Gastroesophageal sphincter (tissue), 3 donors: Measurements from ENCODE around the gene TTLL1.

Source experiments
- CTCF ChIP-seq, 4 experiments: fragments of 200-600 bp in 2 of 4; fragments of 450-650 bp in 2 of 4; sonication (generic) in 1 of 4; IDR thresholded peaks; one replicate each; pipeline ENCODE4 v1.5.1; 2017 to 2019; ENCODE audit warnings: antibody characterized with exemption in 4 of 4, mild to moderate bottlenecking in 2 of 4, moderate library complexity in 2 of 4
- POLR2A ChIP-seq, 2 donors: fragments of 450-650 bp; IDR thresholded peaks; one replicate each; pipeline ENCODE4 v1.6.1; 2017; ENCODE audit warnings: antibody characterized with exemption in 2 of 2, mild to moderate bottlenecking in 2 of 2, moderate library complexity in 1 of 2

GRCh38 chr22:43005106-43005505 is 84.1 kb downstream of the TTLL1 start:
- TF ChIP-seq CTCF (IDR thresholded peaks at IDR 0.05) (no peak), POLR2A (IDR thresholded peaks at IDR 0.05) (no peak)
